HepG2 (cell line): ENCODE measurements around the gene SSR2. TPM values are rescaled to one million over a fixed set of nuclear protein-coding genes. Genes with fewer than 3 reads are reported as not detected.

Source experiments
- ATRX ChIP-seq: sonication (generic); formaldehyde crosslinking; IDR thresholded peaks from 2 replicates; pipeline ENCODE4 v1.4.0; 2020; ENCODE audit warnings: missing genetic modification reagents, borderline replicate concordance
- CBX5 ChIP-seq: sonication (generic); formaldehyde crosslinking; IDR thresholded peaks from 2 replicates; pipeline ENCODE4 v1.4.0; 2020; ENCODE audit warnings: missing genetic modification reagents, borderline replicate concordance
- KLF12 ChIP-seq: sonication (generic); formaldehyde crosslinking; IDR thresholded peaks from 2 replicates; pipeline ENCODE4 v1.4.0; 2020; ENCODE audit warnings: missing genetic modification reagents, borderline replicate concordance
- NCOA1 ChIP-seq: sonication (generic); formaldehyde crosslinking; IDR thresholded peaks from 2 replicates; pipeline ENCODE4 v1.9.0; 2021; ENCODE audit warnings: missing genetic modification reagents
- NCOA5 ChIP-seq: sonication (generic); formaldehyde crosslinking; IDR thresholded peaks from 2 replicates; pipeline ENCODE4 v1.4.0; 2020; ENCODE audit warnings: missing genetic modification reagents
- RORA ChIP-seq: sonication (generic); formaldehyde crosslinking; IDR thresholded peaks from 2 replicates; pipeline ENCODE4 v1.5.0; 2020; ENCODE audit warnings: mild to moderate bottlenecking, missing genetic modification reagents, moderate library complexity
- ZC3H13 ChIP-seq: sonication (generic); formaldehyde crosslinking; IDR thresholded peaks from 2 replicates; pipeline ENCODE4 v1.8.1; 2023; ENCODE audit warnings: mild to moderate bottlenecking, missing genetic modification reagents, moderate library complexity
- ZNF367 ChIP-seq: sonication (generic); formaldehyde crosslinking; IDR thresholded peaks from 2 replicates; pipeline ENCODE4 v1.4.0; 2020; ENCODE audit warnings: missing genetic modification reagents, borderline replicate concordance
- ZNF430 ChIP-seq: sonication (generic); formaldehyde crosslinking; IDR thresholded peaks from 2 replicates; pipeline ENCODE4 v1.9.0; 2021; ENCODE audit warnings: mild to moderate bottlenecking, missing genetic modification reagents
- ZNF564 ChIP-seq: sonication (generic); formaldehyde crosslinking; IDR thresholded peaks from 2 replicates; pipeline ENCODE4 v1.8.1; 2023; ENCODE audit warnings: mild to moderate bottlenecking, missing genetic modification reagents
- ZNF615 ChIP-seq: sonication (generic); formaldehyde crosslinking; IDR thresholded peaks from 2 replicates; pipeline ENCODE4 v1.5.0; 2020; ENCODE audit warnings: mild to moderate bottlenecking, missing genetic modification reagents, borderline replicate concordance
- ZNF768 ChIP-seq: sonication (generic); formaldehyde crosslinking; IDR thresholded peaks from 2 replicates; pipeline ENCODE4 v1.4.0; 2020; ENCODE audit warnings: missing genetic modification reagents
- polyA plus RNA-seq, 8 experiments: library from polyadenylated mRNA; depleted of rRNA in 3 of 8; stranded (reverse) in 7 of 8; unstranded in 1 of 8; fragments of >200 nt; fragmentation: Illumina TruSeq in 4 of 8; extraction: Trizol in 4 of 8; gene quantifications; 2 replicates each; pipeline versions ENCODE4 v1.2.1 to v1.2.3, GENCODE V29; 2011 to 2016; ENCODE audit warnings: low read depth in 4 of 8, missing spikeins in 1 of 8, mixed read lengths in 1 of 8; ENCODE audit not compliant: insufficient read depth in 1 of 8
- total RNA-seq, 5 experiments: library from RNA; depleted of rRNA; stranded (reverse); fragments of >200 nt; fragmentation: Illumina TruSeq; extraction: Trizol; gene quantifications; 2 replicates each; pipeline ENCODE4 v1.2.3, GENCODE V29; 2016; ENCODE audit warnings: low read depth in 1 of 5
- TF ChIP-seq, protein P1 (sequence below): IDR thresholded peaks from 2 replicates; pipeline ENCODE4 v1.6.1; 2012; ENCODE audit warnings: low read depth, low read length, improper control_type of control experiment
- TF ChIP-seq, protein P2 (sequence below): sonication (generic); formaldehyde crosslinking; IDR thresholded peaks from 2 replicates; pipeline ENCODE4 v1.4.0; 2020; ENCODE audit warnings: mild to moderate bottlenecking, missing genetic modification reagents
- TF ChIP-seq, protein P3 (sequence below): IDR thresholded peaks from 2 replicates; pipeline ENCODE4 v1.6.1; 2016; ENCODE audit warnings: low read depth
- TF ChIP-seq, protein P4 (sequence below): sonication (generic); formaldehyde crosslinking; IDR thresholded peaks from 2 replicates; pipeline ENCODE4 v1.8.1; 2023; ENCODE audit warnings: mild to moderate bottlenecking, moderate library complexity, missing genetic modification reagents
- TF ChIP-seq, protein P5 (sequence below): sonication (generic); formaldehyde crosslinking; IDR thresholded peaks from 2 replicates; pipeline ENCODE4 v1.4.0; 2020; ENCODE audit warnings: missing genetic modification reagents, borderline replicate concordance
- TF ChIP-seq, protein P6 (sequence below): fragments of 450-650 bp; IDR thresholded peaks from 2 replicates; pipeline ENCODE4 v1.6.1; 2017; ENCODE audit warnings: mild to moderate bottlenecking

Gene SSR2
- total and polyA plus RNA-seq, 2 of the 13 experiments (the other 11 are each of a cell fraction or from before 2014, with no cell fraction given), result 284 to 461 TPM

DNA sequence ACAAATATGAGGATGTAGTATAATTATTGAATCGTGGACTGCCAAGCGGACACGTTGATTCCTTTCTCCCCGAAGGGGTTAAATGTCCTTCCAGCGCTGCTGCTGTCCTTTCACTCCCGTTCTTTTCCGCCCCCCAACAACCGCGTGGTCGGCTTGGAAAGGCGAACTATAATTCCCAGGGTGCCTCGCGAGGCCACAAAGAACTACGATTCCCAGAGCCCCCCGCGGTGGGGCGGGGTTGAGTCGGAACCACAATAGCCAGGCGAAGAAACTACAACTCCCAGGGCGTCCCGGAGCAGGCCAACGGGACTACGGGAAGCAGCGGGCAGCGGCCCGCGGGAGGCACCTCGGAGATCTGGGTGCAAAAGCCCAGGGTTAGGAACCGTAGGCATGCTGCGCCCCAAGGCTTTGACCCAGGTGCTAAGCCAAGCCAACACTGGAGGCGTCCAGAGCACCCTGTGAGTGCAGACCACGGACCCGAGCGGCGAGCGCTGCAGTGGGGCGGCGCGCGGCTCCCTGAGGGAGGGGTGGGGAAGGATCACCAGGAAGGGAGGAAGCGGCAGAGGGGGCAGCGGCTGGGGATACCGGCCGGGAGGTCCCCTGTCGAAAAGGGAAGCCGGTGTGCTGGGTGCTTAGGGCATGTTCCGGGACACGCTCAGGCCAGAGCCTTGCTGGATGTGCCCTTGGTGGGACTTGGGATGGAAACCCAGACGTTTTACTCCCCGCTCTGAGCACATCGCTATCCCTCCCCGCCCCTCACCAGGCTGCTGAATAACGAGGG lies 33.9 kb upstream of the SSR2 start, which contains the start of gene LAMTOR2 (continued):
- TF ChIP-seq, protein P1, sequence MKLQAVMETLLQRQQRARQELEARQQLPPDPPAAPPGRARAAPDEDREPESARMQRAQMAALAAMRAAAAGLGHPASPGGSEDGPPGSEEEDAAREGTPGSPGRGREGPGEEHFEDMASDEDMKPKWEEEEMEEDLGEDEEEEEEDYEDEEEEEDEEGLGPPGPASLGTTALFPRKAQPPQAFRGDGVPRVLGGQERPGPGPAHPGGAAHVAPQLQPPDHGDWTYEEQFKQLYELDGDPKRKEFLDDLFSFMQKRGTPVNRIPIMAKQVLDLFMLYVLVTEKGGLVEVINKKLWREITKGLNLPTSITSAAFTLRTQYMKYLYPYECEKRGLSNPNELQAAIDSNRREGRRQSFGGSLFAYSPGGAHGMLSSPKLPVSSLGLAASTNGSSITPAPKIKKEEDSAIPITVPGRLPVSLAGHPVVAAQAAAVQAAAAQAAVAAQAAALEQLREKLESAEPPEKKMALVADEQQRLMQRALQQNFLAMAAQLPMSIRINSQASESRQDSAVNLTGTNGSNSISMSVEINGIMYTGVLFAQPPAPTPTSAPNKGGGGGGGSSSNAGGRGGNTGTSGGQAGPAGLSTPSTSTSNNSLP, result peak; percentile 57; the same call in 1 of the 2 replicates
- TF ChIP-seq, protein P2, sequence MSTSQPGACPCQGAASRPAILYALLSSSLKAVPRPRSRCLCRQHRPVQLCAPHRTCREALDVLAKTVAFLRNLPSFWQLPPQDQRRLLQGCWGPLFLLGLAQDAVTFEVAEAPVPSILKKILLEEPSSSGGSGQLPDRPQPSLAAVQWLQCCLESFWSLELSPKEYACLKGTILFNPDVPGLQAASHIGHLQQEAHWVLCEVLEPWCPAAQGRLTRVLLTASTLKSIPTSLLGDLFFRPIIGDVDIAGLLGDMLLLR (CRISPR knock-in tag), result no peak; the same call in 1 of the 2 replicates
- TF ChIP-seq CBX5 (peak; percentile 79; the same call in 1 of the 2 replicates), ZNF615 (CRISPR knock-in tag) (no peak), KLF12 (CRISPR knock-in tag) (peak; percentile 74; the same call in 1 of the 2 replicates), ZNF430 (CRISPR knock-in tag) (peak; percentile 45; the same call in 1 of the 2 replicates), NCOA1 (CRISPR knock-in tag) (no peak), ZNF367 (CRISPR knock-in tag) (no peak), ZC3H13 (CRISPR knock-in tag) (peak; percentile 58; the same call in 1 of the 2 replicates), ATRX (CRISPR knock-in tag) (no peak), NCOA5 (CRISPR knock-in tag) (no peak), ZNF768 (CRISPR knock-in tag) (peak; percentile 68; the same call in 1 of the 2 replicates), RORA (CRISPR knock-in tag) (no peak), ZNF564 (CRISPR knock-in tag) (no peak)
- TF ChIP-seq, protein P3, sequence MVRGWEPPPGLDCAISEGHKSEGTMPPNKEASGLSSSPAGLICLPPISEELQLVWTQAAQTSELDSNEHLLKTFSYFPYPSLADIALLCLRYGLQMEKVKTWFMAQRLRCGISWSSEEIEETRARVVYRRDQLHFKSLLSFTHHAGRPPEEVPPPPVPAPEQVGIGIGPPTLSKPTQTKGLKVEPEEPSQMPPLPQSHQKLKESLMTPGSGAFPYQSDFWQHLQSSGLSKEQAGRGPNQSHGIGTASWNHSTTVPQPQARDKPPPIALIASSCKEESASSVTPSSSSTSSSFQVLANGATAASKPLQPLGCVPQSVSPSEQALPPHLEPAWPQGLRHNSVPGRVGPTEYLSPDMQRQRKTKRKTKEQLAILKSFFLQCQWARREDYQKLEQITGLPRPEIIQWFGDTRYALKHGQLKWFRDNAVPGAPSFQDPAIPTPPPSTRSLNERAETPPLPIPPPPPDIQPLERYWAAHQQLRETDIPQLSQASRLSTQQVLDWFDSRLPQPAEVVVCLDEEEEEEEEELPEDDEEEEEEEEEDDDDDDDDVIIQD, result no peak
- TF ChIP-seq, protein P4, sequence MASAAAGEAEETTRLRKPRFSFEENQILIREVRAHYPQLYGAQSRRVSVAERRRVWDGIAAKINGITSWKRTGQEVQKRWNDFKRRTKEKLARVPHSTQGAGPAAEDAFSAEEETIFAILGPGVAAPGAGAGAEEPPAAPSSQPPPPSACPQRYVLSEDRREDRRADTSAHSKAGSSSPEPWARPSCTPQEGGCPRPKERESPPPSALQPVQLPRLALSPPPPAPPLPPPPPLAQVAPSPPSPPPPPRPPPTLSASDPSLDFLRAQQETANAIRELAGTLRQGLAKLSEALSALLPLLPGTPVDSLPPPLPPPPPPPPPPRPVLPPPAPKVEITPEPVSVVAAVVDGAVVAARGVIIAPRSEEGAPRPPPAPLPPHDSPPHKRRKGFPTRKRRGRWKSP (CRISPR knock-in tag), result peak; percentile 49; the same call in 1 of the 2 replicates
- TF ChIP-seq, protein P5, sequence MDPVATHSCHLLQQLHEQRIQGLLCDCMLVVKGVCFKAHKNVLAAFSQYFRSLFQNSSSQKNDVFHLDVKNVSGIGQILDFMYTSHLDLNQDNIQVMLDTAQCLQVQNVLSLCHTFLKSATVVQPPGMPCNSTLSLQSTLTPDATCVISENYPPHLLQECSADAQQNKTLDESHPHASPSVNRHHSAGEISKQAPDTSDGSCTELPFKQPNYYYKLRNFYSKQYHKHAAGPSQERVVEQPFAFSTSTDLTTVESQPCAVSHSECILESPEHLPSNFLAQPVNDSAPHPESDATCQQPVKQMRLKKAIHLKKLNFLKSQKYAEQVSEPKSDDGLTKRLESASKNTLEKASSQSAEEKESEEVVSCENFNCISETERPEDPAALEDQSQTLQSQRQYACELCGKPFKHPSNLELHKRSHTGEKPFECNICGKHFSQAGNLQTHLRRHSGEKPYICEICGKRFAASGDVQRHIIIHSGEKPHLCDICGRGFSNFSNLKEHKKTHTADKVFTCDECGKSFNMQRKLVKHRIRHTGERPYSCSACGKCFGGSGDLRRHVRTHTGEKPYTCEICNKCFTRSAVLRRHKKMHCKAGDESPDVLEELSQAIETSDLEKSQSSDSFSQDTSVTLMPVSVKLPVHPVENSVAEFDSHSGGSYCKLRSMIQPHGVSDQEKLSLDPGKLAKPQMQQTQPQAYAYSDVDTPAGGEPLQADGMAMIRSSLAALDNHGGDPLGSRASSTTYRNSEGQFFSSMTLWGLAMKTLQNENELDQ (CRISPR knock-in tag), result no peak
- TF ChIP-seq, protein P6, sequence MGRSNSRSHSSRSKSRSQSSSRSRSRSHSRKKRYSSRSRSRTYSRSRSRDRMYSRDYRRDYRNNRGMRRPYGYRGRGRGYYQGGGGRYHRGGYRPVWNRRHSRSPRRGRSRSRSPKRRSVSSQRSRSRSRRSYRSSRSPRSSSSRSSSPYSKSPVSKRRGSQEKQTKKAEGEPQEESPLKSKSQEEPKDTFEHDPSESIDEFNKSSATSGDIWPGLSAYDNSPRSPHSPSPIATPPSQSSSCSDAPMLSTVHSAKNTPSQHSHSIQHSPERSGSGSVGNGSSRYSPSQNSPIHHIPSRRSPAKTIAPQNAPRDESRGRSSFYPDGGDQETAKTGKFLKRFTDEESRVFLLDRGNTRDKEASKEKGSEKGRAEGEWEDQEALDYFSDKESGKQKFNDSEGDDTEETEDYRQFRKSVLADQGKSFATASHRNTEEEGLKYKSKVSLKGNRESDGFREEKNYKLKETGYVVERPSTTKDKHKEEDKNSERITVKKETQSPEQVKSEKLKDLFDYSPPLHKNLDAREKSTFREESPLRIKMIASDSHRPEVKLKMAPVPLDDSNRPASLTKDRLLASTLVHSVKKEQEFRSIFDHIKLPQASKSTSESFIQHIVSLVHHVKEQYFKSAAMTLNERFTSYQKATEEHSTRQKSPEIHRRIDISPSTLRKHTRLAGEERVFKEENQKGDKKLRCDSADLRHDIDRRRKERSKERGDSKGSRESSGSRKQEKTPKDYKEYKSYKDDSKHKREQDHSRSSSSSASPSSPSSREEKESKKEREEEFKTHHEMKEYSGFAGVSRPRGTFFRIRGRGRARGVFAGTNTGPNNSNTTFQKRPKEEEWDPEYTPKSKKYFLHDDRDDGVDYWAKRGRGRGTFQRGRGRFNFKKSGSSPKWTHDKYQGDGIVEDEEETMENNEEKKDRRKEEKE, result no peak
